Activated effector memory CD4-positive, alpha-beta T cell treated with Interleukin-2 at 50 U/mL for 16 hours (primary cell): ENCODE data around the gene RPS6KA1.

Source experiments
- DNase-seq: peaks from one replicate; pipeline ENCODE4 v3.0.0-alpha.2; 2020

RPS6KA1 gene

GRCh38 chr1:26533951-26534509 is 4.5 kb downstream of the RPS6KA1 start:
- DNase-seq, result no peak

- no peak for DNase-seq
Observed at GRCh38 chr1:26535201-26535600, 5.6 kb downstream of the RPS6KA1 start.

GRCh38 chr1:26536081-26536480 is 6.5 kb downstream of the RPS6KA1 start:
- DNase-seq, result no peak

- DNase-seq, result no peak
Observed at GRCh38 chr1:26536521-26536920, 7.0 kb downstream of the RPS6KA1 start.

GRCh38 chr1:26537951-26538352 is 8.4 kb downstream of the RPS6KA1 start:
- DNase-seq, result no peak

- DNase-seq, result peak; percentile 33
Observed at GRCh38 chr1:26538480-26539412, 9.2 kb downstream of the RPS6KA1 start.

- no peak for DNase-seq
Observed at GRCh38 chr1:26539722-26540121, 10.2 kb downstream of the RPS6KA1 start.

GRCh38 chr1:26540351-26540750 is 10.8 kb downstream of the RPS6KA1 start:
- no peak for DNase-seq

- no peak for DNase-seq
Observed at GRCh38 chr1:26541431-26541815, 11.9 kb downstream of the RPS6KA1 start.

- DNase-seq, result peak; percentile 71
Observed at GRCh38 chr1:26541816-26542711, 12.5 kb downstream of the RPS6KA1 start.

GRCh38 chr1:26542771-26543451 is 13.3 kb downstream of the RPS6KA1 start:
- DNase-seq, result no peak

- DNase-seq, result no peak
Observed at GRCh38 chr1:26543462-26543861, 13.9 kb downstream of the RPS6KA1 start.

GRCh38 chr1:26544126-26544525 is 14.6 kb downstream of the RPS6KA1 start:
- DNase-seq, result no peak

- DNase-seq, result no peak
Observed at GRCh38 chr1:26545969-26546323, 16.4 kb downstream of the RPS6KA1 start.

GRCh38 chr1:26546375-26546774 is 16.8 kb downstream of the RPS6KA1 start:
- no peak for DNase-seq

GRCh38 chr1:26546819-26547218 is 17.3 kb downstream of the RPS6KA1 start:
- DNase-seq, result no peak

- no peak for DNase-seq
Observed at GRCh38 chr1:26548841-26549240, 19.3 kb downstream of the RPS6KA1 start.

- no peak for DNase-seq
Observed at GRCh38 chr1:26550946-26551345, 21.4 kb downstream of the RPS6KA1 start.

GRCh38 chr1:26552720-26553119 is 23.2 kb downstream of the RPS6KA1 start:
- DNase-seq, result no peak

GRCh38 chr1:26553942-26554682 is 24.6 kb downstream of the RPS6KA1 start:
- no peak for DNase-seq

GRCh38 chr1:26554781-26555180 is 25.2 kb downstream of the RPS6KA1 start:
- no peak for DNase-seq

GRCh38 chr1:26555550-26555981 is 26.0 kb downstream of the RPS6KA1 start:
- no peak for DNase-seq
